ENCODE measurements around the gene HASPIN. TPM values are rescaled to one million over a fixed set of nuclear protein-coding genes. Genes with fewer than 3 reads are reported as not detected.
A peak's percentile ranks its signal among the peaks of the same experiment; 100 is the strongest.
"Not testable (repeated sequence)": the region's sequence is repeated elsewhere in the genome, so short reads cannot be mapped to it uniquely, and the experiment has no call there.

HASPIN gene
- polyA plus RNA-seq, 2 donors: 0.41 to 1.3 TPM

GRCh38 chr17:3729881-3730280 is 6.2 kb downstream of the HASPIN start:
- H3K27me3 ChIP-seq (ENCODE audit: control insufficient read depth in 1 of 2, insufficient read depth in 2 of 2, low read length in 2 of 2): no peaks in the 10 kb centered on the region
- no peak overlapping the region for H3K4me3 ChIP-seq (ENCODE audit: low read depth in 1 of 2, low read length in 2 of 2)
- H3K9me3 ChIP-seq (ENCODE audit: control insufficient read depth in 2 of 2, insufficient read depth in 1 of 2, low read depth in 1 of 2, low read length in 1 of 2): no peaks in the 10 kb centered on the region
- WGBS, 2 donors: 78 to 93% methylated on average over 6 of the region's 6 CpGs
- no peak overlapping the region for H3K27ac ChIP-seq (ENCODE audit: low read depth in 2 of 2, low read length in 1 of 2)
- no peaks in the 10 kb centered on the region for H3K36me3 ChIP-seq (ENCODE audit: control insufficient read depth in 2 of 2, insufficient read depth in 2 of 2, low read length in 1 of 2)
- H3K4me1 ChIP-seq (ENCODE audit: control insufficient read depth in 2 of 2, insufficient read depth in 2 of 2, low read length in 1 of 2): no peaks in the 10 kb centered on the region

- Histone ChIP-seq H3K27ac (ENCODE audit: low read depth in 2 of 2, low read length in 1 of 2) (no peak overlapping the region), H3K36me3 (ENCODE audit: control insufficient read depth in 2 of 2, insufficient read depth in 2 of 2, low read length in 1 of 2) (no peaks in the 10 kb centered on the region), H3K9me3 (ENCODE audit: control insufficient read depth in 2 of 2, insufficient read depth in 1 of 2, low read depth in 1 of 2, low read length in 1 of 2) (no peaks in the 10 kb centered on the region), H3K27me3 (ENCODE audit: control insufficient read depth in 1 of 2, insufficient read depth in 2 of 2, low read length in 2 of 2) (no peaks in the 10 kb centered on the region), H3K4me1 (ENCODE audit: control insufficient read depth in 2 of 2, insufficient read depth in 2 of 2, low read length in 1 of 2) (no peaks in the 10 kb centered on the region), H3K4me3 (ENCODE audit: low read depth in 1 of 2, low read length in 2 of 2) (no peak overlapping the region)
- WGBS, 2 donors: 58% methylated on average over 9 of the region's 9 CpGs
Observed at GRCh38 chr17:3730881-3731429, 7.3 kb downstream of the HASPIN start.

GRCh38 chr17:3732210-3732621 is 8.5 kb downstream of the HASPIN start:
- WGBS, 2 donors: 47 to 48% methylated on average over 9 of the region's 9 CpGs
- no peaks in the 10 kb centered on the region for H3K4me1 ChIP-seq (ENCODE audit: control insufficient read depth in 2 of 2, insufficient read depth in 2 of 2, low read length in 1 of 2)
- no peak overlapping the region for H3K27ac ChIP-seq (ENCODE audit: low read depth in 2 of 2, low read length in 1 of 2)
- no peak overlapping the region for H3K4me3 ChIP-seq (ENCODE audit: low read depth in 1 of 2, low read length in 2 of 2)
- H3K27me3 ChIP-seq (ENCODE audit: control insufficient read depth in 1 of 2, insufficient read depth in 2 of 2, low read length in 2 of 2): no peaks in the 10 kb centered on the region
- H3K9me3 ChIP-seq (ENCODE audit: control insufficient read depth in 2 of 2, insufficient read depth in 1 of 2, low read depth in 1 of 2, low read length in 1 of 2): no peaks in the 10 kb centered on the region
- no peaks in the 10 kb centered on the region for H3K36me3 ChIP-seq (ENCODE audit: control insufficient read depth in 2 of 2, insufficient read depth in 2 of 2, low read length in 1 of 2)

- not testable (repeated sequence) for H3K4me3 ChIP-seq (ENCODE audit: low read depth in 1 of 2, low read length in 2 of 2); H3K9me3 ChIP-seq (ENCODE audit: control insufficient read depth in 2 of 2, insufficient read depth in 1 of 2, low read depth in 1 of 2, low read length in 1 of 2); H3K4me1 ChIP-seq (ENCODE audit: control insufficient read depth in 2 of 2, insufficient read depth in 2 of 2, low read length in 1 of 2); H3K36me3 ChIP-seq (ENCODE audit: control insufficient read depth in 2 of 2, insufficient read depth in 2 of 2, low read length in 1 of 2); H3K27ac ChIP-seq (ENCODE audit: low read depth in 2 of 2, low read length in 1 of 2); H3K27me3 ChIP-seq (ENCODE audit: control insufficient read depth in 1 of 2, insufficient read depth in 2 of 2, low read length in 2 of 2)
- 92 to 93% methylated on average over 10 of the region's 10 CpGs for WGBS, 2 donors
Observed at GRCh38 chr17:3734911-3735276, 11.2 kb downstream of the HASPIN start.

GRCh38 chr17:3735515-3735914 is 11.8 kb downstream of the HASPIN start:
- H3K36me3 ChIP-seq (ENCODE audit: control insufficient read depth in 2 of 2, insufficient read depth in 2 of 2, low read length in 1 of 2): no peaks in the 10 kb centered on the region

GRCh38 chr17:3738562-3739295 is 15.0 kb downstream of the HASPIN start:
- Histone ChIP-seq H3K27me3 (ENCODE audit: control insufficient read depth in 1 of 2, insufficient read depth in 2 of 2, low read length in 2 of 2) (no peaks in the 10 kb centered on the region), H3K9me3 (ENCODE audit: control insufficient read depth in 2 of 2, insufficient read depth in 1 of 2, low read depth in 1 of 2, low read length in 1 of 2) (no peaks in the 10 kb centered on the region), H3K4me3 (ENCODE audit: low read depth in 1 of 2, low read length in 2 of 2) (no peak overlapping the region), H3K4me1 (ENCODE audit: control insufficient read depth in 2 of 2, insufficient read depth in 2 of 2, low read length in 1 of 2) (peaks cover 2 to 3% of the 10 kb centered on the region in 2 donors), H3K36me3 (ENCODE audit: control insufficient read depth in 2 of 2, insufficient read depth in 2 of 2, low read length in 1 of 2) (no peaks in the 10 kb centered on the region), H3K27ac (ENCODE audit: low read depth in 2 of 2, low read length in 1 of 2) (peak overlapping the region in 1 of 2 donors; percentile 61)
- WGBS, 2 donors: 27 to 31% methylated on average over 16 of the region's 16 CpGs

More at GRCh38 chr17:3735515-3735914, 11.8 kb downstream of the HASPIN start:
- H3K4me1 ChIP-seq (ENCODE audit: control insufficient read depth in 2 of 2, insufficient read depth in 2 of 2, low read length in 1 of 2): peaks cover 2 to 3% of the 10 kb centered on the region in 2 donors
- H3K27me3 ChIP-seq (ENCODE audit: control insufficient read depth in 1 of 2, insufficient read depth in 2 of 2, low read length in 2 of 2): no peaks in the 10 kb centered on the region
- H3K27ac ChIP-seq (ENCODE audit: low read depth in 2 of 2, low read length in 1 of 2): no peak overlapping the region
- no peaks in the 10 kb centered on the region for H3K9me3 ChIP-seq (ENCODE audit: control insufficient read depth in 2 of 2, insufficient read depth in 1 of 2, low read depth in 1 of 2, low read length in 1 of 2)
- 64 to 66% methylated on average over 8 of the region's 8 CpGs for WGBS, 2 donors
- H3K4me3 ChIP-seq (ENCODE audit: low read depth in 1 of 2, low read length in 2 of 2): no peak overlapping the region

- Histone ChIP-seq H3K27ac (ENCODE audit: low read depth in 2 of 2, low read length in 1 of 2) (no peak overlapping the region), H3K27me3 (ENCODE audit: control insufficient read depth in 1 of 2, insufficient read depth in 2 of 2, low read length in 2 of 2) (no peaks in the 10 kb centered on the region), H3K9me3 (ENCODE audit: control insufficient read depth in 2 of 2, insufficient read depth in 1 of 2, low read depth in 1 of 2, low read length in 1 of 2) (no peaks in the 10 kb centered on the region), H3K4me1 (ENCODE audit: control insufficient read depth in 2 of 2, insufficient read depth in 2 of 2, low read length in 1 of 2) (peaks cover 2 to 3% of the 10 kb centered on the region in 2 donors), H3K36me3 (ENCODE audit: control insufficient read depth in 2 of 2, insufficient read depth in 2 of 2, low read length in 1 of 2) (no peaks in the 10 kb centered on the region), H3K4me3 (ENCODE audit: low read depth in 1 of 2, low read length in 2 of 2) (no peak overlapping the region)
- whole genome bisulfite sequencing, 2 donors: 83% methylated on average over 16 of the region's 16 CpGs
Observed at GRCh38 chr17:3739422-3740124, 15.9 kb downstream of the HASPIN start.

GRCh38 chr17:3740611-3741073 is 16.9 kb downstream of the HASPIN start:
- H3K9me3 ChIP-seq (ENCODE audit: control insufficient read depth in 2 of 2, insufficient read depth in 1 of 2, low read depth in 1 of 2, low read length in 1 of 2): no peaks in the 10 kb centered on the region
- no peak overlapping the region for H3K27ac ChIP-seq (ENCODE audit: low read depth in 2 of 2, low read length in 1 of 2)
- no peaks in the 10 kb centered on the region for H3K27me3 ChIP-seq (ENCODE audit: control insufficient read depth in 1 of 2, insufficient read depth in 2 of 2, low read length in 2 of 2)
- H3K4me3 ChIP-seq (ENCODE audit: low read depth in 1 of 2, low read length in 2 of 2): no peak overlapping the region
- 69% methylated on average over 14 of the region's 14 CpGs for WGBS, 2 donors
- no peaks in the 10 kb centered on the region for H3K36me3 ChIP-seq (ENCODE audit: control insufficient read depth in 2 of 2, insufficient read depth in 2 of 2, low read length in 1 of 2)
- peaks cover 2 to 3% of the 10 kb centered on the region in 2 donors for H3K4me1 ChIP-seq (ENCODE audit: control insufficient read depth in 2 of 2, insufficient read depth in 2 of 2, low read length in 1 of 2)

GRCh38 chr17:3744014-3744413 is 20.3 kb downstream of the HASPIN start:
- no peaks in the 10 kb centered on the region for H3K27me3 ChIP-seq (ENCODE audit: control insufficient read depth in 1 of 2, insufficient read depth in 2 of 2, low read length in 2 of 2)
- H3K36me3 ChIP-seq (ENCODE audit: control insufficient read depth in 2 of 2, insufficient read depth in 2 of 2, low read length in 1 of 2): no peaks in the 10 kb centered on the region
- H3K4me1 ChIP-seq (ENCODE audit: control insufficient read depth in 2 of 2, insufficient read depth in 2 of 2, low read length in 1 of 2): peaks cover 0 to under 1% of the 10 kb centered on the region in 2 donors
- H3K27ac ChIP-seq (ENCODE audit: low read depth in 2 of 2, low read length in 1 of 2): no peak overlapping the region
- no peak overlapping the region for H3K4me3 ChIP-seq (ENCODE audit: low read depth in 1 of 2, low read length in 2 of 2)
- H3K9me3 ChIP-seq (ENCODE audit: control insufficient read depth in 2 of 2, insufficient read depth in 1 of 2, low read depth in 1 of 2, low read length in 1 of 2): no peaks in the 10 kb centered on the region
- WGBS, 2 donors: 49 to 54% methylated on average over 3 of the region's 3 CpGs

Data from esophagus (tissue), 2 donors.